GM12801 (cell line): Measurements from ENCODE around the gene MNS1.

Experiments used
- TF ChIP-seq, protein P1 (sequence below): IDR thresholded peaks from one replicate; pipeline ENCODE4 v1.5.1; 2011; ENCODE audit warnings: control low read depth; ENCODE audit not compliant: insufficient read length; ENCODE audit errors: extremely low read depth

MNS1 gene

DNA sequence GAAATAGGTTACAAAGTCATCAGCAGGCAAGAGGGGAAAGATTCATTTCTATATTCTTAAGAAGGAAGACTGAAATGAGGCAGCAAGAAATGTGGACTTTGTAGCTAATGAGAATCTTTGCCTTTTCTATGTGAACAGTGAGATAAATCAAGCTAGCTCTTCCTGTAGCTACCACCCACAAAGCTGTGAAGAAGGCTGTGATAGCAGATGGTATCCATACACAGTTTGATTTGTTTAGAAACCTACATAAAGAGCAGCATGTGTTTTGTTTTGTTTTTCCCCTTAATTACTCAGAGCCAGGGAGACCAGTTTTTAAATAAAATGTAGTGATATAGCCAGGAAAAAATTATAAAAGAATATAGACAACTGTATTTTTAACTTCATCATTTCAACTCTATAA is 54.2 kb downstream of the MNS1 start:
- TF ChIP-seq, protein P1, sequence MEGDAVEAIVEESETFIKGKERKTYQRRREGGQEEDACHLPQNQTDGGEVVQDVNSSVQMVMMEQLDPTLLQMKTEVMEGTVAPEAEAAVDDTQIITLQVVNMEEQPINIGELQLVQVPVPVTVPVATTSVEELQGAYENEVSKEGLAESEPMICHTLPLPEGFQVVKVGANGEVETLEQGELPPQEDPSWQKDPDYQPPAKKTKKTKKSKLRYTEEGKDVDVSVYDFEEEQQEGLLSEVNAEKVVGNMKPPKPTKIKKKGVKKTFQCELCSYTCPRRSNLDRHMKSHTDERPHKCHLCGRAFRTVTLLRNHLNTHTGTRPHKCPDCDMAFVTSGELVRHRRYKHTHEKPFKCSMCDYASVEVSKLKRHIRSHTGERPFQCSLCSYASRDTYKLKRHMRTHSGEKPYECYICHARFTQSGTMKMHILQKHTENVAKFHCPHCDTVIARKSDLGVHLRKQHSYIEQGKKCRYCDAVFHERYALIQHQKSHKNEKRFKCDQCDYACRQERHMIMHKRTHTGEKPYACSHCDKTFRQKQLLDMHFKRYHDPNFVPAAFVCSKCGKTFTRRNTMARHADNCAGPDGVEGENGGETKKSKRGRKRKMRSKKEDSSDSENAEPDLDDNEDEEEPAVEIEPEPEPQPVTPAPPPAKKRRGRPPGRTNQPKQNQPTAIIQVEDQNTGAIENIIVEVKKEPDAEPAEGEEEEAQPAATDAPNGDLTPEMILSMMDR, result no peak

DNA sequence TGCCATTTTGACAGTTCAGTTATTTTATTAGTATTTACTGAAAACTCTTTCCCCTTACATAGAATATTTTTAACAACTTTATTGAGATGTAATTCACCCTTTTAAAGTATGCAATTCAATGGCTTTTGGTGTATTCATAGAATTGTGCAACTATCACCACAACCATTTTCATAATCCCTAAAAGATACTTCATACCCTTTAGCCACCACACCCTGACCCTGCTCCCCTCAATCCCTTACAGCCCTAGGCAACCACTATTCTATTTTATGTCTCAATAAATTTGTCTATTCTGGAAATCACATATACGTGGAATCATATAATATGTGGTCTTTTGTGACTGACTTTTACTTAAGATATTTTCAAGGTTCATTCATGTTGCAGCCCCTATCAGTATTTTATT is 70.0 kb downstream of the MNS1 start:
- TF ChIP-seq, protein P1, result no peak

DNA sequence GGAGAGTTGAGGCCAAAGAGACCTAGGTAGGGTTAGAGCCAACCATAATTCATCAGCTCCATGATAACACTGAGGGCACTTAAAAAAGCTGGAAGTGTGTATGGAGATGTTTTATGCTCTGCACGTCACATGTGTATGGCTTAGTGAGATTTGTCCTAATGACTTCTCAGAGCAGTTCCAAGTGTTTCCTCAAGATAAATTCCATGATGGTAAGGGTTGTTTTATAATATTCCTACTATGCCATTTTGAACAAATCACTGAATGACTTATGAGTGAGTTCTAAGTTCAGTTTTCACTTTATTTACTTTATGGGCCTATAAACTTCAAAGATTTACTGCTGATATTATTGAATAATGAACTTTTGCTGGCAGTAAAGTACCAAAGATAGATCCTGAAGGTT is 71.7 kb downstream of the MNS1 start:
- TF ChIP-seq, protein P1, result no peak

DNA sequence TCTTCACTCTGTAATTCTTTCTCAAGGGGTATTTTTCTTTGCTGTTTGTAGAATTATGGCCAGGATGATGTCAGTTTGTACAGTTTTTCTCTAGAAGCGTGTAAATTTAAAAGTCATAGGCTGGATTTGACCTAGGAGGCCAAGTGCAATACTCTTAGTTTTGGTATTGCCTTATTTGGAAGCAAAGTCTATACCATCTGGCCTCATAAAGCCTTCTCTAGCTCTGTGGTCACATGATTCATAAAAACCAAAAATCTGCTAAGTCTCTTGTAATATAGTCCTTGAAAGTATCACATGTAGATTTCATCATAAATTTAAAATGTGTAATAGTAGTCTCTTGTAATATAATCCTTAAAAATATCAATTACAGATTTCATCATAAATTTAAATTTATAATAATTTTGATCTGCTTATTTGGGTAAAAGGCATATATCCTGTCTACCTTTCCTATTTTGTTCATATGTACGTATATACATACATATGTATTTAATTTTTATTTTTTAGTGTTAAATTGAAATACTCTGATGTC is 74.1 kb downstream of the MNS1 start:
- TF ChIP-seq, protein P1, result no peak

DNA sequence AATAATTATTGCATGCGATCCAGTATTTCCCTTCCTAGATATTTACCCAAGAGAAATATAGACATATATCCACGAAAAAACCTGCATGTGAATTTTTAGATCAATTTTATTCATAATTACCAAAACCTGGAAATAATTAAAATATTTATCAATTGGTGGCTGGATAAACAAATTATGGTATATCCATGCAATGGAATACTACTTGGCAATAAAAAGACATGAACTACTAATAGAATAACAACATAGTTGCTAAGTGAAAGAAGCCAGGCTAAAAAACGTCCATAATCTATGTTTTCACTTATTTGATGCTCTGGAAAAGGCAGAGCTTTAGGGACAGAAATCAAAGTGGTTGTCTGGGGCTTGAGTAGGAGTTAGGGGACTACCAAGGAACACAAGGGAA is 79.0 kb downstream of the MNS1 start:
- TF ChIP-seq, protein P1, result no peak

DNA sequence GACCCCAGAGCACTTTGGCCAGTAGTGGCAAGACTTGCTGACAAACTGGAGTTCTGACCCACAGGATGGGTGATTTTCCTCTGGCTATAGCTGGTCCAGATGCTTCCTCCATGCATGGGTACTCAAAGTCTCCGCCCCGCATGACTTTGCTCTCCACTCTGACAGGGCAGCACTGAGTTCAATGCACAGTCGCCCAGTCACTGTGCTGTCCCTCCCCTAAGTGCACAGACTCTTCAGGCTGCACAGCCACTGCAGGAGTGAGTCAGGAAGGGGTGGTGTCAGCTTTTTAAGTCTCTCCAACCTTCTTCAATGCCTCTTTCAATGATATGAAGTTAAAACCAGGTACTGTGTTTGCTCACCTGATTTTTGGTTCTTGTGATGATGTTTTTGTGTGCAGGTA is 81.9 kb downstream of the MNS1 start:
- TF ChIP-seq, protein P1, result no peak
